Loucy (cell line): ENCODE results near the gene PPP1R18.

Experiments used
- EZH2phosphoT487 ChIP-seq: fragments of 200-600 bp; IDR thresholded peaks from 2 replicates; pipeline ENCODE4 v1.6.1; 2018; ENCODE audit warnings: antibody characterized with exemption, mild to moderate bottlenecking, moderate library complexity, borderline replicate concordance
- TF ChIP-seq, protein P1 (sequence below): fragments of 200-600 bp; sonication (generic); conservative IDR thresholded peaks from 2 replicates; pipeline ENCODE4 v1.5.1; 2014; ENCODE audit warnings: mild to moderate bottlenecking, antibody characterized with exemption, low read length

- TF ChIP-seq, protein P1, sequence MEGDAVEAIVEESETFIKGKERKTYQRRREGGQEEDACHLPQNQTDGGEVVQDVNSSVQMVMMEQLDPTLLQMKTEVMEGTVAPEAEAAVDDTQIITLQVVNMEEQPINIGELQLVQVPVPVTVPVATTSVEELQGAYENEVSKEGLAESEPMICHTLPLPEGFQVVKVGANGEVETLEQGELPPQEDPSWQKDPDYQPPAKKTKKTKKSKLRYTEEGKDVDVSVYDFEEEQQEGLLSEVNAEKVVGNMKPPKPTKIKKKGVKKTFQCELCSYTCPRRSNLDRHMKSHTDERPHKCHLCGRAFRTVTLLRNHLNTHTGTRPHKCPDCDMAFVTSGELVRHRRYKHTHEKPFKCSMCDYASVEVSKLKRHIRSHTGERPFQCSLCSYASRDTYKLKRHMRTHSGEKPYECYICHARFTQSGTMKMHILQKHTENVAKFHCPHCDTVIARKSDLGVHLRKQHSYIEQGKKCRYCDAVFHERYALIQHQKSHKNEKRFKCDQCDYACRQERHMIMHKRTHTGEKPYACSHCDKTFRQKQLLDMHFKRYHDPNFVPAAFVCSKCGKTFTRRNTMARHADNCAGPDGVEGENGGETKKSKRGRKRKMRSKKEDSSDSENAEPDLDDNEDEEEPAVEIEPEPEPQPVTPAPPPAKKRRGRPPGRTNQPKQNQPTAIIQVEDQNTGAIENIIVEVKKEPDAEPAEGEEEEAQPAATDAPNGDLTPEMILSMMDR = no peak
- TF ChIP-seq EZH2phosphoT487 = no peak
Observed at GRCh38 chr6:30682143-30683117, 4.0 kb downstream of the PPP1R18 start.
